Activated T-cell treated with anti-CD3 and anti-CD28 coated beads for 4 hours (primary cell): Measurements from ENCODE around the gene L3MBTL4.
"Not testable (repeated sequence)": the region's sequence is repeated elsewhere in the genome, so short reads cannot be mapped to it uniquely, and the experiment has no call there.

Experiments
- DNase-seq: peaks from one replicate; pipeline ENCODE4 v3.0.0-alpha.2; 2020

The L3MBTL4 gene

GRCh38 chr18:6294148-6294784, 120.4 kb downstream of the L3MBTL4 start:
- no peak for DNase-seq

GRCh38 chr18:6289843-6290242, 124.9 kb downstream of the L3MBTL4 start:
- DNase-seq, result no peak

GRCh38 chr18:6286585-6286984, 128.1 kb downstream of the L3MBTL4 start:
- no peak for DNase-seq

GRCh38 chr18:6284761-6285160, 129.9 kb downstream of the L3MBTL4 start:
- DNase-seq, result no peak

- DNase-seq, result no peak
These were observed 130.4 kb downstream of the L3MBTL4 start for GRCh38 chr18:6284300-6284699.

GRCh38 chr18:6281874-6282273, 132.8 kb downstream of the L3MBTL4 start:
- no peak for DNase-seq

- no peak for DNase-seq
These were observed 134.4 kb downstream of the L3MBTL4 start for GRCh38 chr18:6280211-6280743.

- no peak for DNase-seq
These were observed 135.4 kb downstream of the L3MBTL4 start for GRCh38 chr18:6279308-6279707.

- DNase-seq, result no peak
These were observed 141.3 kb downstream of the L3MBTL4 start for GRCh38 chr18:6273423-6273822.

GRCh38 chr18:6272144-6272543, 142.6 kb downstream of the L3MBTL4 start:
- not testable (repeated sequence) for DNase-seq

GRCh38 chr18:6271585-6271984, 143.1 kb downstream of the L3MBTL4 start:
- DNase-seq, result no peak

- no peak for DNase-seq
These were observed 143.9 kb downstream of the L3MBTL4 start for GRCh38 chr18:6270771-6271216.

- DNase-seq, result no peak
These were observed 144.9 kb downstream of the L3MBTL4 start for GRCh38 chr18:6269660-6270332.

- no peak for DNase-seq
These were observed 148.5 kb downstream of the L3MBTL4 start for GRCh38 chr18:6266212-6266611.

- DNase-seq, result no peak
These were observed 152.8 kb downstream of the L3MBTL4 start for GRCh38 chr18:6261938-6262337.

GRCh38 chr18:6259324-6259723, 155.4 kb downstream of the L3MBTL4 start:
- not testable (repeated sequence) for DNase-seq

GRCh38 chr18:6257950-6258349, 156.8 kb downstream of the L3MBTL4 start:
- DNase-seq, result no peak

GRCh38 chr18:6256521-6256920, 158.2 kb downstream of the L3MBTL4 start:
- no peak for DNase-seq

GRCh38 chr18:6255886-6256285, 158.8 kb downstream of the L3MBTL4 start:
- no peak for DNase-seq

- DNase-seq, result no peak
These were observed 159.5 kb downstream of the L3MBTL4 start for GRCh38 chr18:6255116-6255705.

GRCh38 chr18:6254456-6254855, 160.3 kb downstream of the L3MBTL4 start:
- no peak for DNase-seq

- DNase-seq, result no peak
These were observed 163.6 kb downstream of the L3MBTL4 start for GRCh38 chr18:6251084-6251483.

- no peak for DNase-seq
These were observed 164.9 kb downstream of the L3MBTL4 start for GRCh38 chr18:6249788-6250187.

- no peak for DNase-seq
These were observed 165.5 kb downstream of the L3MBTL4 start for GRCh38 chr18:6249170-6249569.
